T-helper 22 cell (primary cell): Measurements from ENCODE around the gene PLK1.
"Not testable (repeated sequence)": the region's sequence is repeated elsewhere in the genome, so short reads cannot be mapped to it uniquely, and the experiment has no call there.

Source experiments
- DNase-seq: peaks from one replicate; pipeline ENCODE4 v3.0.0-alpha.2; 2020; ENCODE audit warnings: low read depth

Gene PLK1

GRCh38 chr16:23678430-23679273 lies at the start of gene PLK1:
Gene PLK1 (plus strand): TSS chr16:23678889. CDS start chr16:23678933, 44 bp downstream.
- peak; percentile 43 for DNase-seq

DNA sequence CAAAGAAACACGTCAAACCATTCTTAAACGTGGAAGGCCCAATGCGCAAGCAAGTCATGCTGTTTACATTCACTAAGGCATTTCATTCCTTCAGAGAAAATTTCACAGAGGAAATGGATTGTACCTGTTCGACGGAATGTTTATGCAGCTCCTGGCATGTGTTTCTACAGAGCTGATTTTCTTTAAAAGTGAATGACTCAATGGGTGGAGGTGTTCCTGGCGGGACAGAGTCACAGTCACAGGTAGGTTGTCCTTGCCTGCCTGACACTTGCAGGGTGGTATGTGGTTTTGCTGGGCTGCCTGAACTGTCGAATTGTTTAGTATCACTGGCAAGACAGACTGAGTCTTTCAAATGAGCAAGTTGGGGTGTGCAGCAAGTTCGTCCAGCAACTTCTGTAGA lies 49.2 kb upstream of the PLK1 start:
- no peak for DNase-seq

- not testable (repeated sequence) for DNase-seq
These were observed 46.8 kb upstream of the PLK1 start for GRCh38 chr16:23631874-23632273.

- no peak for DNase-seq
These were observed 44.1 kb upstream of the PLK1 start for GRCh38 chr16:23634461-23635036.

DNA sequence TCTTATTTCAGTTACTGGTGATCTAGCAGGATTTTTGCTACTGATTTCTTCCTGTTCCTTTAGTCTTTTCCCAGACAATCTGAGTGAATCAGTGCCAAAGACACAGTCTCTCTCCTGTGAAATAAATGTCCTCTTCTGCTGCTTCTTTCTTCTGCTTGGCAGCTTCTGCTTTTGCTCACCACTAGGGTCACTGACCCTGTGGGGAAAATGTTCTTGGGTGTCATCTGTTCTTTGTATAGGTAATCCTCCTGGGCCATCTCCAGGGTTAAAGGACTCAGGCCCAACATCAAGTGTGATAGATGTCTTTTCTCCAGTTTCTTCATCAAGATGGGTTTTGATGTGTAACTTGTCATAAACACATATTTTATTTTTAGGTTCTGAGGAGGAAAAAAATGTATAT lies 42.7 kb upstream of the PLK1 start:
- DNase-seq, result no peak

- DNase-seq, result no peak
These were observed 38.1 kb upstream of the PLK1 start for GRCh38 chr16:23640615-23640930.

- peak; percentile 74 for DNase-seq
These were observed 37.5 kb upstream of the PLK1 start, which contains the start of the genes DCTN5 and PALB2 for GRCh38 chr16:23640931-23641765. Gene DCTN5 (plus strand): TSS chr16:23641466. CDS start chr16:23641543, 77 bp downstream. Gene PALB2 (minus strand): TSS chr16:23641310. CDS start chr16:23641157, 153 bp downstream.

GRCh38 chr16:23642246-23642774 lies 36.4 kb upstream of the PLK1 start:
- no peak for DNase-seq

DNA sequence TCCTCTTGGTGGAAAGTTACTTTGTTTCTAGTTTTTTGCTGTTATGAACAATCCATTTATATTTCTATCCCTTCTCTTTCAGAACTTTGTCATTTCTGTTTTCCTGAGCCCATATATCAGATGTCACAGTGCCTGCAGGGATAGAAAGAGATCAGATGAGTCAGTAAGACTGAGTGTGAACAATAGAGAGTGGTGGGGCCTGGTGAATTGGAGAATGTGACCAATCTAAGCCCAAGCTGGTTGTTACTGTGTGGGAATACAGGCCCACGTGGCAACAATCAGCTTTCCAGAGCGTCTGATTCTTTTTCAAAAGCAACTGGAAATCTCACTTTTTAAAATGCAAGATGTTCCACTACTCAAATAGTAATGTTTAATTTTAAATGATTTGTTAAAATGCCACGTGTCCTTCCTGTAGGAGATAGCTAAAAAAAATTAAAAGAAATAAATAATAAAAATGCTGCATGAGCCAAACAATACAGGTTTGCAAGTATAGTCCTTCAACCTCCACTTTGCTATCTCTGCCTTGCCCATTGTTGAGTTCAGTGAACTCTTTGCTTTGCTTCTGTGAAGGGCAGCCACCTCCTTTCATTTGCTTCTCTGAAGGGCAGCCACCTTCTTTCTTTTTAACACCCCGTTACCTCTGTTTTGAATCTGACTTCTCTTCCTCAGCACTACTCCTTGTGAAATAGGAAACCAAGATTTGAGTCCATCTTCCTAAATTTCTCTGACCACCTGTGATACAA lies 27.8 kb upstream of the PLK1 start:
- DNase-seq, result no peak

GRCh38 chr16:23651943-23652468 lies 26.7 kb upstream of the PLK1 start:
- no peak for DNase-seq

- DNase-seq, result no peak
These were observed 14.8 kb upstream of the PLK1 start for GRCh38 chr16:23663918-23664317.

GRCh38 chr16:23666571-23667354 lies 11.9 kb upstream of the PLK1 start:
- DNase-seq, result no peak

- no peak for DNase-seq
These were observed 11.4 kb upstream of the PLK1 start for GRCh38 chr16:23667355-23667659.

DNA sequence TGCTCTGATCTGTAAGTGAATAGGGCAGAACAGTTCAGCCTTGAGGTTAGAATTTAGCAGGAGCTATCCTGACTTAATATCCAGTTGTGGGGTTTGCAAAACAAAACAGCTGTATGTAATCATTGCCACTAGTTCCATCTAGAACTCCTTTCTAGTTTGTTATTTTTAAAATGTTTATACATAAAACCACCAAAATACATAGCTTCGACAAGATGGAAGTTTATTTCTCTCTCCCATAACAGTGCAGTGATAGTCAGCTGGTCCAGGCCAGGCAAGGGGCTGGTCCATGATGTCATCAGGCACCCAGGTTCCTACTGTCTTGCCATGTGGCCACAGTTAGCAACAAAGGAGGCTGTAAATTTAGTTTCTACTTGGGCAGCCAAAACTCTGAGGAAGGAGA lies 10.5 kb upstream of the PLK1 start:
- DNase-seq, result no peak

DNA sequence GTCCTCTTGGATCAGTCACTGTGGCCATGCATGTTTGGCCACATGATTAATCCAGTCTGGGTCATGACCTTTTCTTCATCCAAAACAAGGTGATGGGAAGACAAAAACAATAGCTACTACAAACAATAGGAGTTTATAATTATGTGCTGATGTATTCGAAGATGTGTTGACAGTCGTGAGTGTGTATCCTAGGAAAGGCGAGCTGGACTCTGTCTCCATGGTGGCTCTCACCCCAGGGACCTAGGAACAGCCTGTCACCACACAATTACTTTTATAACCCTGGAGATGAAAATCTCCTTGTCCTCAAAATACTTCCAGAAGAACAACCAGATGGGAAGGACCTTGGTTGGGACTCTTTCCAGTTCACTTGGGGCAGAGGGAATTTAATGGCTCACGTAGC lies 9.8 kb upstream of the PLK1 start:
- DNase-seq, result no peak

DNA sequence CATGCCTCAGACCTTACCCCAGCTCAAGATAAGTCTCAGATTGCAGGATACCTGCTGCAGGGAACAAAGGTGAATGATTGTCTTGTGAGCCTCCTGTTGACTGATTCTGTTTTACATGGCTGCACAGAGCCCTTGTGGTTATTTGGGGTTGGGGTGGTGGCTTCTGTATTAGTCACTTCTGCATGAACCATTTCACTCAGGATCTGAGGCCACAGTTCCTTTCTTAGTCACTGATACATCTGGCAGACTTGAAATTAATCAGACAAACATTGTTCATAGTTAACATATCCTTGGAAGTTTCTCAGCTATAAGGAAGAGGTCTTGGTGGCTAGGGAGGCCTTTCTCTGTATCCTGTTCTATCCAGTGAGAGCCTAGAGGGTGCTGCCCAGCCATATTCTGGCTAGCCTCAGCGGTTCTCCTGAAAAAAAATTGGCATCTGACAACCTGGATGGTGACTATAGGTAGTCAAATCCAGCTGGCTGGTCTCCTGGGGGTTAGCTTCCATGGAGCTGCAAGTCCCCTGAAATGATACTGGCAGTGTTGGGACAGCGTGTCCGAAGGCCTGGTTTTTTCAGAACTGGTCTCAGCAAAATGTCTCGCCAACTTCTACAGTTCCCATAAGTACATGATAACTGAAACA lies 8.4 kb upstream of the PLK1 start:
- no peak for DNase-seq

- no peak for DNase-seq
These were observed 4.6 kb upstream of the PLK1 start for GRCh38 chr16:23673971-23674614.

DNA sequence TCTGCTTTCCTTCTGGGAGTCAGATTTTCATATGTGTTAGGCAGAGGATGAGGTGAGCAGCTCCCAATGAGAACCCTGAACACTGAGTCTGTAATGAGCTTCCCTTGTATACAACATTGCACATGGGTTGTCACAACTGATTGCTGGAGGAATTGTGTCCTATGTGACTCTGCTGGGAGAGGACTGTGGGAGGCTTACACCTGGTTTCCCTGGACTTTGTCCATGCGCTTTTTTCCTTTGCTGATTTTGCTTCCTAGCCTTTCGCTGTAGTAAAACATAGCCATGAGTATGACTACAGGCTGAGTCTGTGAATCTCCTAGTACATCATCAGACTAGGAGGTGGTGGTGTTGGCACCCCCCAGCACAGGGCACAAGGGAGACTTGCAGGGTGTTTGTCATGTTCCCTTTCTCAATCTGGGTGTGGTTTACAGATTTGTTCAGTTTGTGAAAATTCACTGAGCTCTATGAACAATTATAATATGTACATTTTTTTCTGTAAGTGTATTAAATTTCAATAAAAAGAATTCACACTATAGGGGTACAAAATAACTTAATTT lies 1.7 kb upstream of the PLK1 start:
- DNase-seq, result no peak

- no peak for DNase-seq
These were observed 741 bp downstream of the PLK1 start for GRCh38 chr16:23679274-23679985.
